Activated T-cell treated with anti-CD3 and anti-CD28 coated beads for 48 hours (primary cell): ENCODE measurements around the gene PHLDB3.
"Not testable (repeated sequence)": the region's sequence is repeated elsewhere in the genome, so short reads cannot be mapped to it uniquely, and the experiment has no call there.

Source experiments
- DNase-seq: peaks from one replicate; pipeline ENCODE4 v3.0.0-alpha.2; 2020; ENCODE audit warnings: low read depth

PHLDB3 gene

DNA sequence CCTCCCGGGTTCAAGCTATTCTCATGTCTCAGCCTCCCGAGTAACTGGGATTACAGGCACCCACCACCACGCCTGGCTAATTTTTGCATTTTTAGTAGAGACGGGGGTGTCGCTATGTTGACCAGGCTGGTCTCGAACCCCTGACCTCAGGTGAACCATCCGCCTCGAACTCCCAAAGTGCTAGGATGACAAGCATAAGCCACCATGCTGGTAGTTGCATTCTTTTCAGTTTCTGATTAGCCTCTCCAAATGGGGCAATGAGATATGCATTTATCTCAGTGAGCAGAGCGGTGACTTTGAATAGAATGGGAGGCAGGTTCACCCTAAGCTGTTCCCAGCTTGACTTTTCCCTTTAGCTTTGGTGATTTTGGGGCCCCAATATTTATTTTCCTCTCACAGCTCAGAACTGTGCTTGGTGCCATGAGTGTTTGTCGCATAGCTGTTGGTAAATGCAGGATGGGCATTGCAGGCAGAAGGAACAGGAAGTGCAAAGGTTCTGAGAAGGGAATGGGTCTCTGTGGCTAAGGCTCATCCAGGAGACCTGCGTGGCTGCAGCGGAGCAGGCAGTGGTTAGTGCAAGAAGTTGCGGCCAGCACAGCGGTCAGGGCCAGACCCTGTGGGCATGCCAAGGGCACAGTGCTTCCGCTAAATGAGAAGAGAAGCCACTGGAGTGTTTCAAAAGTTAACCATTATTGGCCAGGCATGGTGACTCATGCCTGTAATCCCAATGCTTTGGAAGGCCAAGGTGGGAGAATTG lies 59.8 kb downstream of the PHLDB3 start:
- DNase-seq, result no peak

DNA sequence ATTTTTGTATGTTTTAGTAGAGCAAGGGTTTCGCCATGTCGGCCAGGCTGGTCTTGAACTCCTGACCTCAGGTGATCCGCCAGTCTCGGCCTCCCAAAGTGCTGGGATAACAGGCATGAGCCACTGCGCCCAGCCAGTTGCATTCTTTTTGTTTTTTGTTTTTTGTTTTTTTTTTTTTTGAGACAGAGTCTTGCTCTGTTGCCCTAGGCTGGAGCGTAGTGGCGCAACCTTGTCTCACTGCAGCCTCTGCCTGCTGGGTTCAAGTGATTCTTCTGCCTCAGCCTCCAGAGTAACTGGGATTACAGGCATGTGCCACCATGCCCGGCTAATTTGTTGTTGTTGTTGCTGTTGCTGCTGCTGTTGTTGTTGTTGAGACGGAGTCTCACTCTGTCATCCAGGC lies 60.5 kb downstream of the PHLDB3 start:
- DNase-seq, result not testable (repeated sequence)

DNA sequence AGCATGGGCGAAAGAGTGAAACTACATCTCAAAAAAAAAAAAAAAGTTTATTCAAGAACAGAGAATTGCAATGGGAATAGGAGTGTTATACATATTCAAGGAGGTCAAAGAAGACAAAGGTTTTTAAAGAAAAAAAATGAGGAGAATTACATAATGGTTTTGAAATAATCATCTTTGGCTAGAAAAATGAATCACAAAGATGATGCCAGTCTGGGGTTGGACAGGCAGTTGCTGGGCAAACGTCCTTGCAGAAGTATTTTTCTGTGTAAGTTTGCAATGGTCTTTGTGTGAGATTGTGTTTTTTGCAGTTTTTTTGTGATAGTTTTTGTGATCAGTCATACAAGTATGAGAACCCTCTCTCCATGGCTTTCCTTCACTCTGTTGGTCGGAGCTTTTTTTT lies 62.8 kb downstream of the PHLDB3 start:
- no peak for DNase-seq

DNA sequence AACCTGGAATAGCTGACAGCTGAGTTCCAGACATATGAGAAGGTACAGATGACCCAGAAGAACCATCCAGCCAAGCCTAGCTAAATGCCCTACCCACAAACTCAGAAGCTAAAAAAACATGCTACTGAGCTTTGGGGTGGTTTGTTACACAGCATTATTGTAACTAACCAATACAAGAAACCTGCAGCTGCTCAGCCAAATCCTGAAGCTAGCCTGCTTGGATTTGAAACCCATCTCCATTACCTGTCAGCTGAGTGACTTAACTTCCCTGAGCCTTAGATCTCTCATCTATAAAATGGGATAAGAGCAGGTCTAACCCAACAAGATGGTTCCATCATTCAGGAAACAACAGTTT lies 64.9 kb downstream of the PHLDB3 start:
- no peak for DNase-seq

DNA sequence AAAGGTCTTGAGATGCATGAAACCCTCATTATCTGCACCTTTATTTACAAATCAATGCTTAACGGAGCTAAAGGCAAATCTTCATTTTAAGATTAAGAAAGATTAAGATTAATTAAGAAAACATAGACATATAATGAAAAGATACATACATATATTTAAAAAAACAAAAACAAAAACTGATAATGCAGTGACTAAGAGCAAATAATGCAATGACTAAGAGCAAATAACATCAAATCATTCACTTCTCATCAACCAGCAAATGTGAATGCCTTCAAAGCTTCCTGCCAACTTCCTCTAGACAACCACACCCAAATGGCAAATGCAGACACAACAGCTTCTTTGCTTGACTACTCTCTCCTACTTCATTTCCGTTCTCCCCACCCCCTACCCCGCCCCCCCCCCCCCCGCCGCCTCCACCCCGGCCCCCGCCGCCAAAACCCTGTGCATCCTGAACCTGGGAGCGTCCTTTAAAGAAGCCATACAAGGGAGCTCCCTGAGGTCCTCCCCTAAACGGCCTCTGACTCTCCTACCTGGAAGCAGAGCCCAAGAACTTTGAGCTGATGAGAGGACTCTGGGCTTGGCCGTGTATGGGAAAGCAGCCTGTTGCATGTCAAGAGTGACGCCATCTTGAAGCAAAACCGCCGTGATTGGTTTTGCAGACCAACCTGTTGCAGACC lies 65.4 kb downstream of the PHLDB3 start:
- DNase-seq, result no peak

DNA sequence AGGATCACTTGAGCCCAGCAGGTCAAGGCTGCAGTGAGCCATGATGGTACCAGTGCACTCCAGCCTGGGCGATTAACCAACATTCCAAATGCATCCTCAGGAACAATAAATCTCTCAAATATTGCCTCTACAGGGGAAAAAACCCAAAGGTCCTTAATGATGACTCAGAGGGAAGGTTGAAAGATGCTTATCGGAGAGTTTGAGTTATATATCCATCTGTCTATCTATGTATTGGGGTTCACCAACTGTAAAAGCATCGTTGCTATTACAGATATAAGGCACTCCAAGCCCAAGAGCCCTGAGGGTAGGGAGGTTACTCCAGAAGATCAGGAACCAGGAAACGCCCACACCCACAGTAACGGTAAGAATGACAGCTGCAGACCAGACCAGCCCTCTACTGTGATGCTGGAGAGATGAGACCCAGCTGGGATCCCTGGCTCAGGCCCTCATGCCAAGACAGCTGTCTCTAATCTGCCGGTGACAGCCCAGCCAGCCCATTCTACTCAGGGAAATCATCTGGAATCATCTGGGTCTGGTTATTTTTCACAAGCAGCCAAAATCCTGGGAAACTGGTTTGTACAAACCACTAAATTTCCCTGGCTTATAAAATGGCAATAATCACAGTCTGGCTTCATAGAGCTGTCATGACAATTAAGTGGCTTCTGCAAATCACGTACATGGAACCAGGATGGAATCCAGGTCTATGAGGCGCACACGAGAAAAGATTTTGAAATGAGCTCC lies 66.1 kb downstream of the PHLDB3 start:
- DNase-seq, result no peak

DNA sequence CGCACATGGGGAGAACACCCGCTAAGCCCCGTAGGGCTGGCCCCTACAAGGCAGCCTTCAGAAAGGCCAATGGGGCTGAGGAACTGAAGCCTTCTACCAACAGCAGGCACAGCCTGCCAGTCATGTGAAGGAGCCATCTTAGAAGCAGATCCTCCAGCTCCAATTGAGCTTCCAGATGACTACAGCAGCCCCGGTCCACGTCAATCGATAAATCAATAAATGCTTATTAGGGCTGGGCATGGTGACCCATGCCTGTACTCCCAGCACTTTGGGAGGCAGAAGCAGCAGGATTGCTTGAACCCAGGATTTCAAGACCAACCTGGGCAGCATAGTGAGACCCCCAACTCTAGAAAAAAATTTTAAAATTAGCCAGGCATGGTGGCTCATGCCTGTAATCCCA lies 66.8 kb downstream of the PHLDB3 start:
- no peak for DNase-seq

DNA sequence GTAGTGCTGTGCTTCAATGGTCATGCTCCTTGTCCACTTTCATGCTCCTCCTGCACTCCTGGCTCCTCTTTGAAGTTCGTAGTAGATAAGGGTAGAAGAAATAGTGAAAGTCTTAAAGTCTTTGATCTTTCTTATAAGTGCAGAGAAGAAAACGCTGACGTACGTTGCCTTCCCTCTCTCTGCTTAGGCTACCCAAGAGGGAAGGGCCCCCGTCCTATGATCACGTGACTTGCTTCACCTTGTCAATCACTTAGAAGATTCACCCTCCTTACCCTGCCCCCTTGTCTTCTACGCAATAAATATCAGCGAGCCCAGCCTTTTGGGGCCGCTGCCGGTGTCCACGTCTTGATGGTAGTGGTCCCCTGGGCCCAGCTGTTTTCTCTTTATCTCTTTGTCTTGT lies 67.3 kb downstream of the PHLDB3 start:
- not testable (repeated sequence) for DNase-seq

DNA sequence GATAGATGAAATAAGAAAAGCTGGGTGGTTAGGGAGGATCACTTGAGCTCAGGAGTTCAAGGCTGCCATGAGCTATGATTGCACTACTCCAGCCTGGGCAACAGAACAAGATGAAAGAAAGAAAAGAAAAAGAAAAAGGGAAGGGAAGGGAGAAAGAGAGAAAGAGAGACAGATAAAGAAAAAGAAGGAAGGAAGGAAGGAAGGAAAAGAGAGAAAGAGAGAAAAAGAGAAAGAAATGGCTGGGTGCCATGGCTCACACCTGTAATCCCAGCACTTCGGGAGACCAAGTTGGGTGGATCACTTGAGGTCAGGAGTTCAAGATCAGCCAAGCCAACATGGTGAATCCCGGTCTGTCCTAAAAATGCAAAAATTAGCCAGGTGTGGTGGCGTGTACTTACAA lies 68.8 kb downstream of the PHLDB3 start:
- no peak for DNase-seq

DNA sequence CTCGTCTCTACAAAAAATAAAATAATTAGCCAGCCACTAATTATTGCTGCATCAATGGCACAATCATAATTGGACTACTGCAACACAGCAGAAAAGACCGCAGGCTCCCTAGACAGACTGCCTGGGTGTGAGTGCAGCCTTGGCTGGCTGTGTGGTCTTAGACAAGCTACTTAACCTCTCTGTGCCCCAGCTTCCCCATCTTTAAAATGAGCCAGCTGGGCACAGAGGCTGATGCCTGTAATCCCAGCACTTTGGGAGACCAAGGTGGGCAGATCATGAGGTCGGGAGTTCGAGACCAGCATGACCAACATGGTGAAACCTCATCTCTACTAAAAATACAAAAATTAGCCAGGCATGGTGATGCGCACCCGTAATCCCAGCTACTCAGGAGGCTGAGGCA lies 70.9 kb downstream of the PHLDB3 start:
- DNase-seq, result no peak

DNA sequence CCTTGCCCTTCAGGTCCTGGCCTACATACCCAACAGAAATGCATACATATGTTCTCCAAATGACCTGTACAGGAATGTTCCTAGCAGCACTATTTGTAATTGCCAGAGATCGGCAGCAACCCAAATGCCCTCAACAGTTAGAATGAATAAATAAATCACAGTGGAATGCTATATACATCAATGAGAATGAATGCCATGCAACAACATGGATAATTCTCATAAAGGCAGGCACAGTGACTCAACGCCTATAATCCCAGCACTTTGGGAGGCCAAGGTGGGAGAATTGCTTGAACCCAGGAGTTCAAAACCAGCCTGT lies 71.2 kb downstream of the PHLDB3 start:
- no peak for DNase-seq

DNA sequence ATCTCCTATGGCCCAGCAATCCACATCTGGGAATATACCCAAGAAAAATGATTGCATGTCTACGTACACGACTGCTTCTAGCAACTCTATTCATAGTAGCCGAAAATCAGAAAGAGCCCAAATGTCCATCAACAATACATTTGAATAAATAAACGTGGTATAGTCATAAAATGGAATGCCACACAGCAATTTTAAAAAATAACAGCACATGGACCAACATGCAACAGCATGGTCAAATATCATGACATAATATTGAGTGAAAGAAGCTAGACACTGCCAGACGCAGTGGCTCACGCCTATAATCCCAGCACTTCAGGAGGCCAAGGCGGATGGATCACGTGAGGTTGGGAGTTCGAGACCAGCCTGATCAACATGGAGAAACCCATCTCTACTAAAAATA lies 73.6 kb downstream of the PHLDB3 start:
- no peak for DNase-seq

DNA sequence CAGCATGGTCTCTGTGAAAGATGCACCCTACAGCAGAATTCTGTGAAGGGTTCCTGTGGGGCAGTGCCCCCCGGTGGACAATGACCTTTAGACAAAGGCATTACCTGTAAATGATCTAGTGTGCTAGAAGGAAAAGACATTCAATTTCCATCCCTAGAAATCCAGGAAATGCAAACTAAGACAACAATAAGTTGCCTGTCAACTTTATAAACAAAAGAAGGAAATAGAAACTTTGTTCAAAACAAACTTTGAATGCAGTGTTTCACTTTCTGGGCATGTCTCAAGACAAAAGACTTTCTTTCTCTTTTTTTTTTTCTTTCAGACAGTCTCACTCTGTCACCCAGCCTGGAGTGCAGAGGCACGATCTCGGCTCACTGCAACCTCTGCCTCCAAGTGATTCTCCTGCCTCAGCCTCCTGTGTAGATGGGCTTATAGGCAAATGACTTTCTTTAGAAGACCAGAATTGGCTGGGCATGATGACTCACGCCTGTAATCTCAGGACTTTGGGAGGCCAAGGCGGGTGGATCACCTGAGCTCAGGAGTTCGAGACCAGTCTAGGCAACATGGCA lies 74.3 kb downstream of the PHLDB3 start:
- no peak for DNase-seq

DNA sequence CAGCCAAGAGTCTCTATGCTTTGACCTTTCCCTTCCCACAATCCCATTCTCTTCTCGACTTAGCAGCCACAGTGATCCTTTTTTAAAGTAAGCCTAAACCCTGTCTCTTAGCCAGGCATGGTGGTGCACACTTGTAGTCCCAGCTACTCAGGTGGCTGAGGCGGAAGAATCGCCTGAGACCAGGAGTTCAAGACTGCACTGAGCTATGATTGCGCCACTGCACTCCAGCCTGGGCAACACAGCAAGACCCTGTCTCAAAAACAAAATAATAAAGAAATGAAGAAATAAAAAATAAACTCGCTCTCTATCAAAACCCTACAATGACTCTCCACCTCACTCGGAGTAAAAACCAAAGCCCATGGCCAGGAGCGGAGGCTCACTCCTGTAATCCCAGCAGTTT lies 75.2 kb downstream of the PHLDB3 start:
- no peak for DNase-seq

DNA sequence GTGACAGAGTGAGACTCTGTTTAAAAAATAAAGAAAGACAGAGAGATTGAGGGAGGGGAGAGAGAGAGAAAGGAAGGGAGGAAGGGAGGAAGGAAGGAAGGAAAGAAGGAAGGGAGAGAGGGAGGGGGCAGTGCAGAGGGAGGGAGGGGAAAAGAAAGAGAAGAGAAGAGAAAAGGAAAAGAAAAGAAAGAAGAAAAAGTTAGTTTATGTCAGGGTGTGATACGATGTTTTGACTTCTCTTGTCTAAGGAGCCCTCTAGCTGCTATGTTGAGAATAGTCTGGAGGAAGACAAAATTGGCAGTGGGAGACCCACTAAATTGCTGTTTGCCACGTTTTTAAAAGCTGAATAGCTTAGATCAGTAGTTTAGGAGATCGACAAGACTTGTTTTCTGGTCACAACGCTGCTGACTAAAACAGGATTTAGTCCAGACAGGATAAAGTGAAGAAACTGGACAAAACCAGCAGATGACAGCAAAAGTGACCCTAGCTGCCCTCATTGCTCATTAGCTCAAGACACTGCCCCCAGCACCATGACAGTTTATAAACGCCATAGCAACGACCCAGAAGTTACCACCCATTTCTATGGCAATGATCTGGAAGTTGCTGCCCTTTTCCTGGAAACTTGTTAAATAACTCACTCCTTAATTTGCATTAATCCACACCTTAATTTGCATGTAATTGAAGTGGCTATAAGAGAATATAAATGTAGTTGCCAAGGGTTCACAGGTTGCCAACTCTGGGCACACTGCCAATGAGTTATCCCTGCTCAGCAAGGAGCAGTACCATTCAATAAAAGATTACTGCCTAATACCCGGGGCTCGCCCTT lies 78.8 kb downstream of the PHLDB3 start:
- no peak for DNase-seq
